Fibroblast of lung (primary cell): ENCODE results near the gene APPL1. TPM values are rescaled to one million over a fixed set of nuclear protein-coding genes. Genes with fewer than 3 reads are reported as not detected.

ENCODE experiments used
- DNase-seq, 2 donors: peaks; one replicate each; pipeline versions ENCODE4 v3.0.0 to v3.0.0-alpha.2; 2010; ENCODE audit warnings: low read depth in 2 of 2
- H2AFZ ChIP-seq: 2 replicates; pipeline ENCODE4 v1.5.1; 2012; ENCODE audit warnings: low read length, control low read depth, inconsistent platforms
- H3K27ac ChIP-seq: 2 replicates; pipeline ENCODE4 v1.5.1; 2011; ENCODE audit warnings: low read length, control low read depth; ENCODE audit not compliant: insufficient read depth
- H3K27me3 ChIP-seq: 2 replicates; pipeline ENCODE4 v1.5.1; 2011; ENCODE audit warnings: mild to moderate bottlenecking, low read length; ENCODE audit not compliant: control insufficient read depth, insufficient read depth
- H3K36me3 ChIP-seq: 2 replicates; pipeline ENCODE4 v1.5.1; 2011; ENCODE audit warnings: low read length; ENCODE audit not compliant: control insufficient read depth, insufficient read depth
- H3K4me1 ChIP-seq: 2 replicates; pipeline ENCODE4 v1.5.1; 2011; ENCODE audit warnings: low read length; ENCODE audit not compliant: control insufficient read depth, insufficient read depth; ENCODE audit errors: extremely low read depth
- H3K4me2 ChIP-seq: 2 replicates; pipeline ENCODE4 v1.5.1; 2011; ENCODE audit warnings: low read length, control low read depth; ENCODE audit not compliant: insufficient read depth; ENCODE audit errors: extremely low read depth
- H3K4me3 ChIP-seq, 4 experiments: fragments of 200-600 bp in 1 of 4; sonication (generic) in 1 of 4; replicated peaks in 1 of 4; 2 replicates each; pipeline ENCODE4 v1.5.1; 2011 to 2016; ENCODE audit warnings: low read length in 4 of 4, low read depth in 3 of 4, mild to moderate bottlenecking in 3 of 4, control low read depth in 2 of 4, inconsistent platforms in 1 of 4, mixed read lengths in 1 of 4; ENCODE audit not compliant: insufficient read depth in 1 of 4; ENCODE audit errors: control extremely low read depth in 1 of 4
- H3K79me2 ChIP-seq: 2 replicates; pipeline ENCODE4 v1.5.1; 2012; ENCODE audit warnings: mild to moderate bottlenecking, low read length, inconsistent platforms; ENCODE audit not compliant: control insufficient read depth, insufficient read depth
- H3K9ac ChIP-seq: 2 replicates; pipeline ENCODE4 v1.5.1; 2011; ENCODE audit warnings: mild to moderate bottlenecking, low read length, control low read depth; ENCODE audit not compliant: insufficient read depth
- H3K9me3 ChIP-seq: 2 replicates; pipeline ENCODE4 v1.5.1; 2012; ENCODE audit warnings: low read depth, low read length; ENCODE audit not compliant: control insufficient read depth, insufficient read depth
- H4K20me1 ChIP-seq: 2 replicates; pipeline ENCODE4 v1.5.1; 2011; ENCODE audit warnings: low read length; ENCODE audit not compliant: control insufficient read depth, insufficient read depth; ENCODE audit errors: extremely low read depth
- EZH2 ChIP-seq: IDR thresholded peaks from 2 replicates; pipeline ENCODE4 v1.5.1; 2012; ENCODE audit warnings: low read length, control low read depth, mild to moderate bottlenecking; ENCODE audit errors: missing control alignments
- polyA plus RNA-seq, 2 donors: library from polyadenylated mRNA; depleted of rRNA in 1 of 2; stranded (reverse) in 1 of 2; unstranded in 1 of 2; fragments of >200 nt; gene quantifications; 2 replicates each; pipeline ENCODE4 v1.2.1, GENCODE V29; 2011 to 2012; ENCODE audit warnings: missing spikeins in 1 of 2
- total RNA-seq: library from RNA; depleted of rRNA; stranded (reverse); fragments of >200 nt; gene quantifications from 2 replicates; pipeline ENCODE4 v1.2.1, GENCODE V29; 2014
- TF ChIP-seq, protein P1 (sequence below), 2 donors: IDR thresholded peaks in 1 of 2; conservative IDR thresholded peaks in 1 of 2; 1 replicate in 1 of 2; 2 replicates in 1 of 2; pipeline ENCODE4 v1.5.1; 2011 to 2012; ENCODE audit warnings: low read length in 2 of 2, control low read depth in 1 of 2, inconsistent platforms in 1 of 2, low read depth in 1 of 2, mild to moderate bottlenecking in 1 of 2

The APPL1 gene
- total and polyA plus RNA-seq, 2 donors (not counting 1 experiment from before 2014, with no cell fraction given): 31.0 to 45.7 TPM

DNA sequence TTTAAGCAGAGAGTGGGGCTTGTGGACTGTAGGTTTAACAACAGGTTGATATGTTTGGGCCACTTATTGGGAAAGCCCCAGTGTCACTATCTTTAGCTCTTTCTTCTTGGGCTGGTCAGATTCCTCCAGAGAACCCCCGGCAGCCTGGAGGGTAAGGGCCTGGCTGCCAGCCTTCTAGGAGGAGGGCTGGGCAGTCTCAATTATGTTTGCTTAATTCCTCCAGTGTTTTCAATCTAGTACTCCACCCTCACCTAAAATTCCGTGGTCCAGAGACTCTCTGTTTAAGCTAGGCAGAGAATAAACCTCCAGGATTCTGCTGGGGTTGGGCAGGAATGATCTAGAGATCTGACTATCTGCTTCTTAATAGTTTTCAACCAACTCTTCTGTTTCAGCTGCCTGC, 59.7 kb downstream of the APPL1 start:
- Histone ChIP-seq H3K79me2 (no peaks in the 10 kb centered on the region), H3K9me3 (no peaks in the 10 kb centered on the region), H3K4me3 (no peak overlapping the region), H4K20me1 (no peaks in the 10 kb centered on the region), H3K4me2 (no peak overlapping the region), H3K36me3 (no peaks in the 10 kb centered on the region), H3K27me3 (no peaks in the 10 kb centered on the region), H3K9ac (no peak overlapping the region), H2AFZ (no peak overlapping the region), H3K4me1 (no peaks in the 10 kb centered on the region), H3K27ac (no peak overlapping the region)
- no peak for TF ChIP-seq EZH2
- TF ChIP-seq, protein P1, sequence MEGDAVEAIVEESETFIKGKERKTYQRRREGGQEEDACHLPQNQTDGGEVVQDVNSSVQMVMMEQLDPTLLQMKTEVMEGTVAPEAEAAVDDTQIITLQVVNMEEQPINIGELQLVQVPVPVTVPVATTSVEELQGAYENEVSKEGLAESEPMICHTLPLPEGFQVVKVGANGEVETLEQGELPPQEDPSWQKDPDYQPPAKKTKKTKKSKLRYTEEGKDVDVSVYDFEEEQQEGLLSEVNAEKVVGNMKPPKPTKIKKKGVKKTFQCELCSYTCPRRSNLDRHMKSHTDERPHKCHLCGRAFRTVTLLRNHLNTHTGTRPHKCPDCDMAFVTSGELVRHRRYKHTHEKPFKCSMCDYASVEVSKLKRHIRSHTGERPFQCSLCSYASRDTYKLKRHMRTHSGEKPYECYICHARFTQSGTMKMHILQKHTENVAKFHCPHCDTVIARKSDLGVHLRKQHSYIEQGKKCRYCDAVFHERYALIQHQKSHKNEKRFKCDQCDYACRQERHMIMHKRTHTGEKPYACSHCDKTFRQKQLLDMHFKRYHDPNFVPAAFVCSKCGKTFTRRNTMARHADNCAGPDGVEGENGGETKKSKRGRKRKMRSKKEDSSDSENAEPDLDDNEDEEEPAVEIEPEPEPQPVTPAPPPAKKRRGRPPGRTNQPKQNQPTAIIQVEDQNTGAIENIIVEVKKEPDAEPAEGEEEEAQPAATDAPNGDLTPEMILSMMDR (conservative IDR thresholded peaks at IDR 0.05 in 1 of 2, IDR thresholded peaks at IDR 0.05 in 1 of 2; ENCODE audit: low read depth in 1 of 2, low read length in 2 of 2): no peak
- DNase-seq: no peak

DNA sequence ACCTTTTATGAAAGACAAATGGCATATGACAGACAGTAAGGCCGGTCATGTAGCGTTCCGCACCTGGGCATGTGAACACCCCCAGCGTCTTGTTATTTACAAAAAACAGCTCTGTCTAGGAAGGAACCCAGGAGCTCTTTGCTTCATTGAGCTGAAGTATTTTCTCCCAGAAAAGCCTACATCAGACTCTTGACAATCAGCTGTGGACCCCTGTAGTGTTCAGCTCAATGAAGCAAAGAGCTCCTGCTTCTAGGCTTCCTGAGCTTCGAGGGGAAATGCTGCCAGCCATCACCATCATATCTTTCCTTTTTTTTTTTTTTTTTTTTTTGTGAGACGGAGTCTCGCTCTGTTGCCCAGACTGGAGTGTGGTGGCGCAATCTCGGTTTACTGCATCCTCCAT, 60.9 kb downstream of the APPL1 start:
- H3K79me2 ChIP-seq: no peaks in the 10 kb centered on the region
- no peaks in the 10 kb centered on the region for H3K9me3 ChIP-seq
- no peaks in the 10 kb centered on the region for H4K20me1 ChIP-seq
- no peak overlapping the region for H3K9ac ChIP-seq
- H2AFZ ChIP-seq: no peak overlapping the region
- no peaks in the 10 kb centered on the region for H3K36me3 ChIP-seq
- no peak for DNase-seq
- no peaks in the 10 kb centered on the region for H3K27me3 ChIP-seq
- no peak overlapping the region for H3K4me2 ChIP-seq
- H3K27ac ChIP-seq: no peak overlapping the region
- no peak overlapping the region for H3K4me3 ChIP-seq
- no peaks in the 10 kb centered on the region for H3K4me1 ChIP-seq
- TF ChIP-seq, protein P1 (conservative IDR thresholded peaks at IDR 0.05 in 1 of 2, IDR thresholded peaks at IDR 0.05 in 1 of 2; ENCODE audit: low read depth in 1 of 2, low read length in 2 of 2): no peak
- no peak for TF ChIP-seq EZH2

- Histone ChIP-seq H3K79me2 (no peaks in the 10 kb centered on the region), H3K4me2 (no peak within 1 kb of the TSS), H4K20me1 (no peaks in the 10 kb centered on the region), H3K4me3 (no peak within 1 kb of the TSS), H3K9ac (no peak within 1 kb of the TSS), H3K9me3 (no peaks in the 10 kb centered on the region), H3K27ac (no peak within 1 kb of the TSS), H3K36me3 (no peaks in the 10 kb centered on the region), H3K4me1 (no peaks in the 10 kb centered on the region), H3K27me3 (no peaks in the 10 kb centered on the region), H2AFZ (no peak within 1 kb of the TSS)
- no peak for DNase-seq
- TF ChIP-seq, protein P1 (conservative IDR thresholded peaks at IDR 0.05 in 1 of 2, IDR thresholded peaks at IDR 0.05 in 1 of 2; ENCODE audit: low read depth in 1 of 2, low read length in 2 of 2): no peak
- no peak for TF ChIP-seq EZH2
These were observed 64.8 kb downstream of the APPL1 start, which contains the start of gene ASB14 for GRCh38 chr3:57292159-57292896. TSS of gene ASB14 (minus strand) at chr3:57292685. CDS start at chr3:57292033, 652 bp downstream.
